Activated T-helper 1 cell treated with anti-CD3 and anti-CD28 coated beads, Interleukin-12 subunit alpha, Interleukin-12 subunit beta, Interleukin-2, Interleukin-4 antibody, amounts not matched to agents 30 ng/mL and 10 ng/mL and 1 ng/mL, durations not matched to agents 14 hours and 24 hours and 36 hours (primary cell): Measurements from ENCODE around the gene FABP2. TPM values are rescaled to one million over a fixed set of nuclear protein-coding genes. Genes with fewer than 3 reads are reported as not detected.
"Not testable (repeated sequence)": the region's sequence is repeated elsewhere in the genome, so short reads cannot be mapped to it uniquely, and the experiment has no call there.

Experiments used
- DNase-seq: peaks from one replicate; pipeline ENCODE4 v3.0.0; 2021; ENCODE audit warnings: low spot score
- H3K27ac Mint-ChIP-seq: one replicate; pipeline ENCODE4 v1.8.0; 2021; ENCODE audit warnings: mild to moderate bottlenecking, mixed read lengths
- H3K27me3 Mint-ChIP-seq: one replicate; pipeline ENCODE4 v1.8.0; 2022; ENCODE audit warnings: mild to moderate bottlenecking, moderate library complexity, mixed read lengths; ENCODE audit not compliant: insufficient read depth
- H3K36me3 Mint-ChIP-seq: one replicate; pipeline ENCODE4 v1.8.0; 2021; ENCODE audit warnings: low read depth, mixed read lengths
- H3K4me1 Mint-ChIP-seq: one replicate; pipeline ENCODE4 v1.8.0; 2021; ENCODE audit warnings: low read depth, mixed read lengths
- H3K4me3 Mint-ChIP-seq: one replicate; pipeline ENCODE4 v1.8.0; 2021; ENCODE audit warnings: mild to moderate bottlenecking, moderate library complexity, mixed read lengths
- H3K9me3 Mint-ChIP-seq: one replicate; pipeline ENCODE4 v1.8.0; 2021; ENCODE audit warnings: mixed read lengths
- intact Hi-C: fragments of 100-400 bp; cut with micrococcal nuclease; formaldehyde crosslinking; loops from one replicate; pipeline ENCODE4 v1.15.1; 2024
- total RNA-seq: library from RNA; stranded (reverse); gene quantifications from 2 replicates; pipeline ENCODE4 v1.2.3, GENCODE V29; 2022

FABP2 gene
- total RNA-seq: not detected in 2 replicates

GRCh38 chr4:119321921-119322687 lies at the start of gene FABP2:
Gene FABP2 (minus strand): TSS chr4:119322138. CDS start chr4:119322102, 36 bp downstream.
- Mint-ChIP-seq H3K4me1 (no peaks in the 10 kb centered on the region), H3K27me3 (peaks cover 6% of the 10 kb centered on the region), H3K27ac (no peak within 1 kb of the TSS), H3K36me3 (no peaks in the 10 kb centered on the region), H3K9me3 (no peaks in the 10 kb centered on the region), H3K4me3 (no peak within 1 kb of the TSS)
- DNase-seq: no peak
- intact Hi-C loops: no loop called here

DNA sequence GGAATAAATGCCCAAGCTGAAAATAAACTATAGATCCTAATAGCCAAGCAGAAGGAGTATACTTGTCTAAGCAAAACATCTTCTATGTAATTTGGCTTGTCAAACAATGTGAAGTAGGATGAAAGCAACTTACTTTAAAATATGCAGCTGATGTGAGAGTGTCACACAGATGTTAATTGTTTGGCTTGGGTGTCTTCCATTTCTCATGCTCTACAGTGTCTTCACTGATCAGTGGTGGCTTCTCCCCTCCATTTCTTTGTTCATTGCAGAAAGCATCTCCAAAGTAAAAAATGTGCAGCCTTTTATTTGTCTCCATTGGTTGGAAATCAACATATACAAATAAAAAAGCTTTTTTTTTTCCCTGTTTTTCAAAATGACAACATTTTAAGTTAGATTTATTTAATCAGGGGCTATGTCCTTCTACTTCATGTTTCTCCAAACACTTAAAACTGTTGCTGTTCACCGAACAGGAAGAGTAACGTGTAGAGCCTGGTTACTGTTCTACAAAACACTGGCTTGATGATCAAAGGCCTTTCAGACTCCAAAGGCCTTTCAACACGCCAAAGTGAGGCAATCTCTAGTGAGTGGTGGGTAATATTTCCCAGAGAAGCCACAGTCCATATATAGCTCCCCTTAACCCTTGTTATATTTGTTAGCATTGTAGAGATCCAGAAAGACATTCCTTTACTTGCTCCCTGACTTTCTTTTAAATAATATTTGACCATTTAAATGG lies 49.2 kb upstream of the FABP2 start:
- peak overlapping the region; percentile 22 for H3K27ac Mint-ChIP-seq
- H3K36me3 Mint-ChIP-seq, H3K9me3 Mint-ChIP-seq, H3K27me3 Mint-ChIP-seq, DNase-seq, intact Hi-C loops: not testable (repeated sequence)
- peaks cover 34% of the 10 kb centered on the region for H3K4me1 Mint-ChIP-seq
- peak overlapping the region; percentile 29 for H3K4me3 Mint-ChIP-seq

GRCh38 chr4:119370392-119370791 lies 48.5 kb upstream of the FABP2 start:
- Mint-ChIP-seq H3K4me1 (peaks cover 34% of the 10 kb centered on the region), H3K27ac (peak overlapping the region; percentile 24), H3K4me3 (peak overlapping the region; percentile 3)
- H3K27me3 Mint-ChIP-seq, H3K9me3 Mint-ChIP-seq, intact Hi-C loops, H3K36me3 Mint-ChIP-seq: not testable (repeated sequence)
- DNase-seq: peak; percentile 52

- H3K9me3 Mint-ChIP-seq, H3K36me3 Mint-ChIP-seq, intact Hi-C loops, H3K27ac Mint-ChIP-seq, DNase-seq, H3K4me3 Mint-ChIP-seq, H3K27me3 Mint-ChIP-seq: not testable (repeated sequence)
- H3K4me1 Mint-ChIP-seq: peaks cover 18% of the 10 kb centered on the region
Measured at GRCh38 chr4:119366802-119367201, 44.9 kb upstream of the FABP2 start.

DNA sequence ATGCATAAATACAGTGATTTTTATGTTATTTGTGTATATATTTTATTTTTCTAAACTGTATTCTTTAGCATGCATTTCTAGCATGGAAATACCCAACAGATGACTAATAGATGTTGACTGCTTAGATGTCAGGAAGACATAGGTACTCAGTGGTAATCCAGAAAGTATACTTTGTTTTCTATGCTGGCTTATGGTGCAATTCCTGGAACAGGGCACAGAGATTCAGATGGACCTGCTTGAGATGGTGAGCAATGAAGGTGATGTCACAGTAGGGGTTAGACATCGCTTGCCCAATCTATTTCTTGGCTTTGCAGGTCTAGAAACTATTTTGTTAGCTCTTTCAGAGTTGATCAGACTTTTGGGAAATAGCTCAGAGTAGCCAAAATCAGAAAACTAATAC lies 42.3 kb upstream of the FABP2 start:
- H3K4me3 Mint-ChIP-seq, H3K27ac Mint-ChIP-seq, H3K27me3 Mint-ChIP-seq, intact Hi-C loops, H3K4me1 Mint-ChIP-seq, H3K36me3 Mint-ChIP-seq, DNase-seq, H3K9me3 Mint-ChIP-seq: not testable (repeated sequence)

- H3K4me3 Mint-ChIP-seq, H3K4me1 Mint-ChIP-seq, H3K9me3 Mint-ChIP-seq, DNase-seq, H3K27ac Mint-ChIP-seq, H3K27me3 Mint-ChIP-seq, intact Hi-C loops, H3K36me3 Mint-ChIP-seq: not testable (repeated sequence)
Measured at GRCh38 chr4:119363372-119363771, 41.4 kb upstream of the FABP2 start.

GRCh38 chr4:119362413-119362812 lies 40.5 kb upstream of the FABP2 start:
- DNase-seq, H3K4me3 Mint-ChIP-seq, H3K27me3 Mint-ChIP-seq, H3K4me1 Mint-ChIP-seq, H3K9me3 Mint-ChIP-seq, intact Hi-C loops, H3K27ac Mint-ChIP-seq, H3K36me3 Mint-ChIP-seq: not testable (repeated sequence)

DNA sequence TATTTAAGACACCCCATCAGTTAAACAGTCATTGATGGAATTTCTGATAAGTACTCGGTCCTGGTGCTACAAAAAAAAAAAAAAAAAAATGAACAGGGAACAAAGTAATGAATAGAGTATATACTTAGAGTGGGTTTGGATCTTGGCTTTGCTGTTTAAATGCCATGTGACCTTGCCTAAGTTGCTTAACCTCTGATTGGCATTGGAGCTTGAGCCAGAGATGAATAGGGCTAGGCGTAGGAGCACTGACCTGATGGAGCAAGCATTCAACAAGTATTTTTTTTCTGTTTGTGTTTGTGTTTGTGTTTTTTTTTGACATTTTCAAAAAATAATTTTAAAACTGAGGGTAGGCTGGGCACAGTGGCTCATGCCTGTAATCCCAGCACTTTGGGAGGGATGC lies 37.9 kb upstream of the FABP2 start:
- not testable (repeated sequence) for H3K9me3 Mint-ChIP-seq

DNA sequence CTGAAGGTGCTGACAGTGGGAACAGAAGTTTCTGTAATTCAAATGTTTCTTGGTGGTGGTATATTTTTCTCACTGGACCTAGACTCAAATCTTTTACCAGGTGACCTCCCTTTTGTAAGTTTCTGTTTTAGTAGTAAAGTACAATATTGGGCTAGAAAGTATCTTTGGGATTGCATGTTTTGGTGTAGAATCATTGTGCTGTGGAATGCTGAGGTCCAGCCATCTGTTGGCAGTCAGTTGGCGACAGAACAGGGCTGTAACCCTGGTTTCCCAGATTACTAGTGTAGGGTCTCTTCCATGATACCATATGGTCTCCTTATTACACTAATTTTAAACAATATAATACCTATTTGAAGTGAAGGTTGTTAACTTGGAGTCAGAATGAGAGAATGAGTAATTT lies 34.9 kb upstream of the FABP2 start:
- H3K4me1 Mint-ChIP-seq, intact Hi-C loops, H3K27ac Mint-ChIP-seq: not testable (repeated sequence)

More for the DNA sequence above, 37.9 kb upstream of the FABP2 start:
- H3K4me1 Mint-ChIP-seq, H3K27ac Mint-ChIP-seq, intact Hi-C loops, H3K27me3 Mint-ChIP-seq, DNase-seq, H3K36me3 Mint-ChIP-seq, H3K4me3 Mint-ChIP-seq: not testable (repeated sequence)

GRCh38 chr4:119356041-119356440 lies 34.1 kb upstream of the FABP2 start:
- H3K27ac Mint-ChIP-seq, H3K4me3 Mint-ChIP-seq, H3K27me3 Mint-ChIP-seq, H3K9me3 Mint-ChIP-seq, DNase-seq, intact Hi-C loops, H3K4me1 Mint-ChIP-seq, H3K36me3 Mint-ChIP-seq: not testable (repeated sequence)

More for the DNA sequence above, 34.9 kb upstream of the FABP2 start:
- H3K36me3 Mint-ChIP-seq, H3K4me3 Mint-ChIP-seq, DNase-seq, H3K27me3 Mint-ChIP-seq, H3K9me3 Mint-ChIP-seq: not testable (repeated sequence)

DNA sequence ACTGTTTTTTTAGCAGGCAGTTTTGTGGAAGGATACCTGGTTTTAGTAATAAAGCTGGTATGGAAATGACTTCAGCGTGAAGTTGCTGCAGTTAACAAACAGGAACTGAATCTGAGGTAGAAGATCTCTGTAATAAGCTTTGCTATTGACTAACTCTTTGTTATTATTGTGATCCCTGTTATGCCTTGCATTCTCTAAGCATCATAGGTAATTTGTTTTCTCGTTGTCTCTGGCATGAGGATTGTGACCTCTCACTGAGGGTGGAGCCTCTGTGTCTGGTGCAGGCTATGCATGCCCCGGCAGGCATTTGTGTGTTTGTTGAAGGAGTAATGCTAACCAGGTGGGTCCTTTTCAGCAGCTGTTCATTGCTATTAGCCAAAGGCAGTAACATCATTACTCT lies 31.4 kb upstream of the FABP2 start:
- H3K27ac Mint-ChIP-seq, intact Hi-C loops, H3K36me3 Mint-ChIP-seq: not testable (repeated sequence)

DNA sequence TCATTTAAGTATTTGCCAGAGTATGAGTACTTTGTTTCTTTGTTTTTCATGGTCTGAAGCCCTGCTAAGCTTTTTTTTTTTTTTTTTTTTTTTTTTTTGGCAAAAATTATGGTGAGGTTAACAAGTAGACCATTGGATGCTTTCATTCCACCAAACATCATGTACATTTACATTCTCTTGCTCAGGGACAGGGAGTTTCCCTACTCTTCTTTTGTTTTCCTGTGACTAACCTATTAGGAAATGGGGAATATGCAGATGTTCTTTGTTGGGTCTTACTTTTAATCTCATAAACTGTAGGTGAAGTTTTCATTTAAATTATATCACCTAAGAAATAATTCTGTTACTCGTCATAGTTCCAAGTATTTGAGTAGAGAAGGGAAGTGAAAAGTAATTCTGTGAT lies 26.2 kb upstream of the FABP2 start:
- intact Hi-C loops, H3K4me3 Mint-ChIP-seq, H3K27me3 Mint-ChIP-seq, DNase-seq, H3K36me3 Mint-ChIP-seq, H3K27ac Mint-ChIP-seq, H3K9me3 Mint-ChIP-seq, H3K4me1 Mint-ChIP-seq: not testable (repeated sequence)

More for the DNA sequence above, 31.4 kb upstream of the FABP2 start:
- H3K27me3 Mint-ChIP-seq, DNase-seq, H3K4me3 Mint-ChIP-seq, H3K9me3 Mint-ChIP-seq, H3K4me1 Mint-ChIP-seq: not testable (repeated sequence)

DNA sequence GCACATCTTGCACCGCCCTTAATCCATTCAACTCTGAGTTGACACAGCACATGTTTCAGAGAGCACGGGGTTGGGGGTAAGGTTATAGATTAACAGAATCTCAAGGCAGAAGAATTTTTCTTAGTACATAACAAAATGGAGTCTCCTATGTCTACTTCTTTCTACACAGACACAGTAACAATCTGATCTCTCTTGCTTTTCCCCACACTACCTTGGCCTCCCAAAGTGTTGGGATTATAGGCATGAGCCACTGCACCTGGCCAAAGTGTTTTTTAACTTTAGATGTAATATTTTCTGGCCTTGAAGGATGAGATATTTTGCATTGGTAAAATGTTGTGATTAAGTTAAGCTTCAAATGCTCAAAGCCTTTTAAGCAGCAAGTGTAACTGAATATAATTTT lies 21.4 kb upstream of the FABP2 start:
- H3K4me3 Mint-ChIP-seq, H3K9me3 Mint-ChIP-seq, H3K36me3 Mint-ChIP-seq, DNase-seq, H3K27ac Mint-ChIP-seq, intact Hi-C loops, H3K27me3 Mint-ChIP-seq, H3K4me1 Mint-ChIP-seq: not testable (repeated sequence)
